Uterus (tissue), 4 donors: ENCODE measurements around the gene MTHFSD. TPM values are rescaled to one million over a fixed set of nuclear protein-coding genes. Genes with fewer than 3 reads are reported as not detected.

Experiments used
- DNase-seq, 2 donors: peaks; one replicate each; pipeline ENCODE4 v3.0.0-alpha.2; 2019 to 2020
- H3K27ac ChIP-seq, 2 donors: fragments of 200-600 bp; sonication (generic); 1 replicate in 1 of 2; 2 replicates in 1 of 2; pipeline ENCODE4 v1.5.1; 2016 to 2018
- H3K27me3 ChIP-seq, 2 donors: fragments of 200-600 bp; sonication (generic); one replicate each; pipeline ENCODE4 v1.5.1; 2018 to 2019; ENCODE audit warnings: control low read depth in 1 of 2
- H3K36me3 ChIP-seq, 2 donors: fragments of 200-600 bp; sonication (generic); one replicate each; pipeline ENCODE4 v1.5.1; 2019; ENCODE audit warnings: control low read depth in 1 of 2
- H3K4me1 ChIP-seq, 2 donors: fragments of 200-600 bp; sonication (generic); one replicate each; pipeline ENCODE4 v1.5.1; 2018 to 2019; ENCODE audit warnings: control low read depth in 1 of 2
- H3K4me3 ChIP-seq, 2 donors: fragments of 200-600 bp; sonication (generic); 1 replicate in 1 of 2; 2 replicates in 1 of 2; pipeline ENCODE4 v1.5.1; 2018 to 2019; ENCODE audit warnings: mild to moderate bottlenecking in 1 of 2
- H3K9me3 ChIP-seq, 2 donors: fragments of 200-600 bp; sonication (generic); one replicate each; pipeline ENCODE4 v1.5.1; 2019; ENCODE audit warnings: control low read depth in 1 of 2
- CTCF ChIP-seq, 4 experiments: fragments of 200-600 bp in 2 of 4; fragments of 450-650 bp in 2 of 4; sonication (generic) in 2 of 4; IDR thresholded peaks; one replicate each; pipeline ENCODE4 v1.5.1; 2016 to 2019; ENCODE audit warnings: antibody characterized with exemption in 4 of 4, mild to moderate bottlenecking in 2 of 4, moderate library complexity in 1 of 4
- POLR2A ChIP-seq, 2 donors: fragments of 450-650 bp; IDR thresholded peaks; one replicate each; pipeline ENCODE4 v1.6.1; 2016; ENCODE audit warnings: antibody characterized with exemption in 2 of 2, mild to moderate bottlenecking in 1 of 2, moderate library complexity in 1 of 2
- intact Hi-C: fragments of 100-400 bp; cut with DNase I; formaldehyde crosslinking; loops from one replicate; pipeline ENCODE4 v1.15.1; 2023; ENCODE audit warnings: low total_unique reads
- total RNA-seq, 4 donors: library from RNA; depleted of rRNA in 3 of 4; stranded (reverse); fragments of >200 nt in 3 of 4; gene quantifications; one replicate each; pipeline versions ENCODE4 v1.1.0 to v1.2.4, GENCODE V29; 2014 to 2023
- donor health status: DM: yes; HTN: yes; CAD: no.

The MTHFSD gene
- total RNA-seq, 4 donors from 2014 or later: 2.9 to 26.0 (median 13.1) TPM

- no peak for DNase-seq
- Histone ChIP-seq H3K27ac (no peak overlapping the region), H3K4me1 (no peaks in the 10 kb centered on the region), H3K36me3 (no peaks in the 10 kb centered on the region), H3K4me3 (no peak overlapping the region), H3K27me3 (peaks cover 0 to 9% of the 10 kb centered on the region in 2 donors), H3K9me3 (no peaks in the 10 kb centered on the region)
- intact Hi-C loops: no loop called here
- TF ChIP-seq CTCF (IDR thresholded peaks at IDR 0.05): no peak
- TF ChIP-seq POLR2A (IDR thresholded peaks at IDR 0.05): no peak
Observed at GRCh38 chr16:86587487-86587886, 32.5 kb upstream of the MTHFSD start.

GRCh38 chr16:86585821-86586611 lies 31.0 kb upstream of the MTHFSD start:
- Histone ChIP-seq H3K4me1 (no peaks in the 10 kb centered on the region), H3K27ac (peak overlapping the region; percentile 49 to 57), H3K9me3 (no peaks in the 10 kb centered on the region), H3K4me3 (no peak overlapping the region), H3K36me3 (no peaks in the 10 kb centered on the region), H3K27me3 (peaks cover 0 to 2% of the 10 kb centered on the region in 2 donors)
- intact Hi-C loops: no loop called here
- no peak for DNase-seq
- TF ChIP-seq POLR2A (IDR thresholded peaks at IDR 0.05): no peak
- no peak for TF ChIP-seq CTCF (IDR thresholded peaks at IDR 0.05)

GRCh38 chr16:86584726-86585721 lies 30.0 kb upstream of the MTHFSD start:
- Histone ChIP-seq H3K27me3 (peaks cover 0 to 2% of the 10 kb centered on the region in 2 donors), H3K4me3 (no peak overlapping the region), H3K36me3 (no peaks in the 10 kb centered on the region), H3K9me3 (no peaks in the 10 kb centered on the region), H3K27ac (peak overlapping the region in 1 of 2 donors; percentile 57), H3K4me1 (no peaks in the 10 kb centered on the region)
- intact Hi-C loops: no loop called here
- TF ChIP-seq CTCF (IDR thresholded peaks at IDR 0.05) (no peak), POLR2A (IDR thresholded peaks at IDR 0.05) (no peak)
- no peak for DNase-seq

GRCh38 chr16:86584071-86584685 lies 29.1 kb upstream of the MTHFSD start:
- intact Hi-C loops: no loop called here
- DNase-seq: no peak
- H3K9me3 ChIP-seq: no peaks in the 10 kb centered on the region
- no peak for TF ChIP-seq CTCF (IDR thresholded peaks at IDR 0.05)
- no peak for TF ChIP-seq POLR2A (IDR thresholded peaks at IDR 0.05)
- H3K36me3 ChIP-seq: no peaks in the 10 kb centered on the region
- no peaks in the 10 kb centered on the region for H3K4me1 ChIP-seq
- H3K4me3 ChIP-seq: no peak overlapping the region
- H3K27ac ChIP-seq: no peak overlapping the region
- H3K27me3 ChIP-seq: peaks cover 0 to 2% of the 10 kb centered on the region in 2 donors
